OCI-LY7 (cell line): Measurements from ENCODE around the gene GNAI2. TPM values are rescaled to one million over a fixed set of nuclear protein-coding genes. Genes with fewer than 3 reads are reported as not detected.

Source experiments
- BruUV-seq: library from RNA; stranded (reverse); fragments of 400-500 nt; replicated peaks from 2 replicates; lab custom pipeline; 2021; lab: Mats Ljungman, UMichigan
- CTCF ChIA-PET: fragments of 300-600 bp; sonication (Branson Sonifier 250); formaldehyde crosslinking; loops from one replicate; lab custom pipeline; 2022; ENCODE audit warnings: antibody characterized with exemption; ENCODE audit not compliant: unreplicated experiment; lab: Charles Lee
- POLR2A ChIA-PET: fragments of 300-600 bp; sonication (Branson Sonifier 250); formaldehyde crosslinking; loops from one replicate; lab custom pipeline; 2022; ENCODE audit warnings: antibody characterized with exemption; lab: Charles Lee
- DNase-seq: peaks from one replicate; pipeline ENCODE4 v3.0.0-alpha.2; 2015; ENCODE audit warnings: low spot score
- H2AFZ ChIP-seq: fragments of 200-600 bp; sonication (generic), shearing (Covaris generic); 2 replicates; pipeline ENCODE4 v1.6.1; 2014; ENCODE audit warnings: mild to moderate bottlenecking, antibody characterized with exemption, low read length, moderate library complexity
- H3K27ac ChIP-seq: fragments of 200-600 bp; sonication (generic); 2 replicates; pipeline ENCODE4 v1.5.1; 2014; ENCODE audit warnings: mixed run types, low read depth, mild to moderate bottlenecking, moderate library complexity, low read length, inconsistent platforms; ENCODE audit not compliant: poor library complexity, severe bottlenecking
- H3K36me3 ChIP-seq: fragments of 200-600 bp; sonication (generic); 2 replicates; pipeline ENCODE4 v1.6.1; 2014; ENCODE audit warnings: mild to moderate bottlenecking, antibody characterized with exemption, low read length, moderate library complexity, mixed read lengths; ENCODE audit not compliant: insufficient read depth
- H3K4me1 ChIP-seq: fragments of 200-600 bp; sonication (generic); 2 replicates; pipeline ENCODE4 v1.5.1; 2014; ENCODE audit warnings: mild to moderate bottlenecking, low read length; ENCODE audit not compliant: insufficient read depth, poor library complexity, severe bottlenecking
- H3K4me2 ChIP-seq: fragments of 200-600 bp; sonication (generic); 2 replicates; pipeline ENCODE4 v1.6.1; 2014; ENCODE audit warnings: mild to moderate bottlenecking, low read length
- H3K4me3 ChIP-seq: fragments of 200-600 bp; sonication (generic); 2 replicates; pipeline ENCODE4 v1.5.1; 2014; ENCODE audit warnings: mild to moderate bottlenecking, low read depth, low read length; ENCODE audit not compliant: poor library complexity, severe bottlenecking
- H3K79me2 ChIP-seq: fragments of 200-600 bp; sonication (generic); 2 replicates; pipeline ENCODE4 v1.6.1; 2016; ENCODE audit warnings: low read depth, mild to moderate bottlenecking, low read length, moderate library complexity, mixed read lengths; ENCODE audit not compliant: insufficient read depth
- H3K9me2 ChIP-seq: fragments of 200-600 bp; sonication (generic); 2 replicates; pipeline ENCODE4 v1.6.1; 2016; ENCODE audit warnings: mild to moderate bottlenecking, low read length, mixed read lengths; ENCODE audit not compliant: insufficient read depth
- H3K9me3 ChIP-seq: fragments of 200-600 bp; sonication (generic); 2 replicates; pipeline ENCODE4 v1.6.1; 2014; ENCODE audit warnings: mild to moderate bottlenecking, mixed run types, low read length, mixed read lengths
- H4K20me1 ChIP-seq: fragments of 200-600 bp; sonication (generic); 2 replicates; pipeline ENCODE4 v1.6.1; 2014; ENCODE audit warnings: mild to moderate bottlenecking, antibody characterized with exemption, low read length, moderate library complexity, mixed read lengths; ENCODE audit not compliant: insufficient read depth
- EZH2phosphoT487 ChIP-seq: fragments of 200-600 bp; sonication (generic); IDR thresholded peaks from 2 replicates; pipeline ENCODE4 v1.6.1; 2018; ENCODE audit warnings: low read depth, borderline replicate concordance, mild to moderate bottlenecking, mixed run types, antibody characterized with exemption, low read length, moderate library complexity, mixed read lengths
- intact Hi-C: fragments of 100-400 bp; cut with micrococcal nuclease; formaldehyde crosslinking; loops from one replicate; pipeline ENCODE4 v1.10.0; 2022; ENCODE audit not compliant: unreplicated experiment
- total RNA-seq, 2 experiments: library from RNA; depleted of rRNA in 1 of 2; stranded (reverse); fragments of >200 nt in 1 of 2; shearing (Covaris generic) in 1 of 2; gene quantifications; 2 replicates each; pipeline ENCODE4 v1.2.3, GENCODE V29; 2014 to 2022
- TF ChIP-seq, protein P1 (sequence below): fragments of 200-600 bp; sonication (generic); conservative IDR thresholded peaks from 2 replicates; pipeline ENCODE4 v1.5.1; 2014; ENCODE audit warnings: mild to moderate bottlenecking, antibody characterized with exemption, low read length, moderate library complexity, mixed read lengths

The GNAI2 gene
- total RNA-seq, 2 experiments from 2014 or later = 190 to 256 TPM

DNA sequence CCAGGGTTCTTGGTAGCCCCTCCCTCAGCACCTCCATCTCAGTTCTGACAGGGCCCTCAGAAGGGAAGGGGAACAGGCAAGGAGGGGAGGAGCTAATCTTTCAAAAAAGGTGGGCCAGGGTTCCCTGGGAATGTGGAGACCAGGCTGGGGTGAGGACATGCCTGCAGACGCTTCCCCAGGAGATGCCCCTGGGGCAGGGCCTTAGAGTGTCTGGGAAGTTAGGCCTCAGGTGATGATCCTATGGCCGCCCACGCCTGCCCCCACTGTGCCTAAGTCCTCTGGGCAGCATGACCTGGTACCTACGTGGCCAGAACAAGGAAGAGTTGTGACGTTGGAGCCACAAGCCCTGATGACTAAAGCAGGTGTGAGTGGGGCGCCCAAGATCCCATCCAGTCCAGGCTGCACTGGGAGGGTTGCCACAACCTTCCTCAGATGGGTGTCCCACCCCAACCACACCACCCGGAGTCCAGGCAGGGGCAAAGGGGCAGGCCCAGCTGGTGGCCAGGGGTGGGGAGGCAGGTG, 29.0 kb downstream of the GNAI2 start:
- DNase-seq = no peak
- TF ChIP-seq, protein P1, sequence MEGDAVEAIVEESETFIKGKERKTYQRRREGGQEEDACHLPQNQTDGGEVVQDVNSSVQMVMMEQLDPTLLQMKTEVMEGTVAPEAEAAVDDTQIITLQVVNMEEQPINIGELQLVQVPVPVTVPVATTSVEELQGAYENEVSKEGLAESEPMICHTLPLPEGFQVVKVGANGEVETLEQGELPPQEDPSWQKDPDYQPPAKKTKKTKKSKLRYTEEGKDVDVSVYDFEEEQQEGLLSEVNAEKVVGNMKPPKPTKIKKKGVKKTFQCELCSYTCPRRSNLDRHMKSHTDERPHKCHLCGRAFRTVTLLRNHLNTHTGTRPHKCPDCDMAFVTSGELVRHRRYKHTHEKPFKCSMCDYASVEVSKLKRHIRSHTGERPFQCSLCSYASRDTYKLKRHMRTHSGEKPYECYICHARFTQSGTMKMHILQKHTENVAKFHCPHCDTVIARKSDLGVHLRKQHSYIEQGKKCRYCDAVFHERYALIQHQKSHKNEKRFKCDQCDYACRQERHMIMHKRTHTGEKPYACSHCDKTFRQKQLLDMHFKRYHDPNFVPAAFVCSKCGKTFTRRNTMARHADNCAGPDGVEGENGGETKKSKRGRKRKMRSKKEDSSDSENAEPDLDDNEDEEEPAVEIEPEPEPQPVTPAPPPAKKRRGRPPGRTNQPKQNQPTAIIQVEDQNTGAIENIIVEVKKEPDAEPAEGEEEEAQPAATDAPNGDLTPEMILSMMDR = no peak
- TF ChIP-seq EZH2phosphoT487 = no peak
- Histone ChIP-seq H3K27ac (no peak overlapping the region), H3K9me2 (no peaks in the 10 kb centered on the region), H4K20me1 (no peaks in the 10 kb centered on the region), H3K79me2 (no peaks in the 10 kb centered on the region), H3K36me3 (no peaks in the 10 kb centered on the region), H2AFZ (no peak overlapping the region), H3K4me1 (no peaks in the 10 kb centered on the region), H3K9me3 (no peaks in the 10 kb centered on the region), H3K4me2 (no peak overlapping the region), H3K4me3 (no peak overlapping the region)
- intact Hi-C loops = no loop called here
- ChIA-PET POLR2A (interaction anchor here (0.8 kb wide), 1 partner anchor 13 kb away, joined by 5 read pairs; no protein-coding TSS in a partner anchor), CTCF (interaction anchor here (0.6 kb wide), 1 partner anchor 9 kb away, joined by 3 read pairs; no protein-coding TSS in a partner anchor)
- no TSS peak for BruUV-seq

GRCh38 chr3:50265571-50265970, 29.6 kb downstream of the GNAI2 start:
- Histone ChIP-seq H3K9me3 (no peaks in the 10 kb centered on the region), H4K20me1 (no peaks in the 10 kb centered on the region), H3K36me3 (no peaks in the 10 kb centered on the region), H3K9me2 (no peaks in the 10 kb centered on the region), H3K4me1 (no peaks in the 10 kb centered on the region), H3K4me3 (no peak overlapping the region), H3K79me2 (no peaks in the 10 kb centered on the region), H3K27ac (no peak overlapping the region), H2AFZ (no peak overlapping the region), H3K4me2 (no peak overlapping the region)
- no peak for TF ChIP-seq EZH2phosphoT487
- TF ChIP-seq, protein P1 = no peak
- ChIA-PET CTCF (no interaction called here), POLR2A (no interaction called here)
- no peak for DNase-seq
- BruUV-seq = no TSS peak
- intact Hi-C loops = no loop called here

DNA sequence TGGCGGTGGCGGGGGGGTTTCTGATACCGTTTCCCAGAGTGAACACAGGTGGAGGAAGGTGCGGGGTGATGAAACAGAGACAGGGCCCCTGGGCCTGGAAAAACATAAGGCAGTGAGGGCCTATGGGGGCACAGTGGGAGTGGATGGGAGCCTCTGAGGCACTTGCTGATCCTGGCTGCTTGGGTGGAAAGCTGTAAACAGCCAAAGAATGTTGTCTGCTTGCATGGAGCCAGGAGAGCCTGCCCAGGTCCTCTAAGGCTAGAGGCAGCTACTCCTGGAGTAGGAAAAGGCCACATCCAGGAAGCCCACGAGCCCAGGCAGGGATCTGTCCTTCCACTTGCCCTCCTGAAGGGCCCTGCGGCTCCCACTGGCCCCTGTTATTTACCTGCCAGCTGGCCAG, 30.0 kb downstream of the GNAI2 start:
- CTCF ChIA-PET = no interaction called here
- BruUV-seq = no TSS peak
- Histone ChIP-seq H3K4me2 (no peak overlapping the region), H2AFZ (no peak overlapping the region), H3K4me3 (no peak overlapping the region), H4K20me1 (no peaks in the 10 kb centered on the region), H3K27ac (no peak overlapping the region), H3K79me2 (no peaks in the 10 kb centered on the region), H3K9me2 (no peaks in the 10 kb centered on the region), H3K9me3 (no peaks in the 10 kb centered on the region), H3K36me3 (no peaks in the 10 kb centered on the region), H3K4me1 (no peaks in the 10 kb centered on the region)
- TF ChIP-seq, protein P1 = no peak
- no peak for TF ChIP-seq EZH2phosphoT487
- POLR2A ChIA-PET = no interaction called here
- DNase-seq = no peak
- intact Hi-C loops = no loop called here
